Hepatocyte (in vitro differentiated cells): ENCODE data around the gene RTBDN.

Experiments used
- EZH2phosphoT487 ChIP-seq: fragments of 200-600 bp; sonication (generic); IDR thresholded peaks from one replicate; pipeline ENCODE4 v1.6.1; 2018; ENCODE audit warnings: antibody characterized with exemption, mild to moderate bottlenecking, low read depth, moderate library complexity; ENCODE audit not compliant: unreplicated experiment, severe bottlenecking
- TF ChIP-seq, protein P1 (sequence below): fragments of 200-600 bp; sonication (generic); IDR thresholded peaks from 2 replicates; pipeline ENCODE4 v1.5.1; 2016; ENCODE audit warnings: antibody characterized with exemption, mild to moderate bottlenecking; ENCODE audit not compliant: poor library complexity

DNA sequence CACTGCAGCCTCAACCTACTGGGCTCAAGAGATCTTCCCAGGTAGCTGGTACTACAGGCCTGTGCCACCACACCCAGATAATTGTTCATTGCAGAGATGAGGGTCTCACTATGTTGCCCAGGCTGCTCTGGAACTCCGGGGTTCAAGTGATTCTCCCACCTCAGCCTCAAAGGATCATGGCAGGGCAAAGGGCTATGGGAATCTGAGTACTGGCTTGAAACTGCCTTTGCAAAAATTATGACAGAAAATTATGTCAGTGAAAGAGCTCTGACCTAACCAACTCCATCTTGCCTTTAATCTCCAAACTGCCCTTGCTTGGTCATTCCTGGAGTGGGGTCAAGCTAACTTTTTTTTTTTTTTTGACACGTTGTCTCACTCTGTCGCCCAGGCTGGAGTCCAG is 48.2 kb upstream of the RTBDN start:
- TF ChIP-seq, protein P1, sequence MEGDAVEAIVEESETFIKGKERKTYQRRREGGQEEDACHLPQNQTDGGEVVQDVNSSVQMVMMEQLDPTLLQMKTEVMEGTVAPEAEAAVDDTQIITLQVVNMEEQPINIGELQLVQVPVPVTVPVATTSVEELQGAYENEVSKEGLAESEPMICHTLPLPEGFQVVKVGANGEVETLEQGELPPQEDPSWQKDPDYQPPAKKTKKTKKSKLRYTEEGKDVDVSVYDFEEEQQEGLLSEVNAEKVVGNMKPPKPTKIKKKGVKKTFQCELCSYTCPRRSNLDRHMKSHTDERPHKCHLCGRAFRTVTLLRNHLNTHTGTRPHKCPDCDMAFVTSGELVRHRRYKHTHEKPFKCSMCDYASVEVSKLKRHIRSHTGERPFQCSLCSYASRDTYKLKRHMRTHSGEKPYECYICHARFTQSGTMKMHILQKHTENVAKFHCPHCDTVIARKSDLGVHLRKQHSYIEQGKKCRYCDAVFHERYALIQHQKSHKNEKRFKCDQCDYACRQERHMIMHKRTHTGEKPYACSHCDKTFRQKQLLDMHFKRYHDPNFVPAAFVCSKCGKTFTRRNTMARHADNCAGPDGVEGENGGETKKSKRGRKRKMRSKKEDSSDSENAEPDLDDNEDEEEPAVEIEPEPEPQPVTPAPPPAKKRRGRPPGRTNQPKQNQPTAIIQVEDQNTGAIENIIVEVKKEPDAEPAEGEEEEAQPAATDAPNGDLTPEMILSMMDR = no peak
- no peak for TF ChIP-seq EZH2phosphoT487
